Mesenteric fat pad (tissue), 1 donor: ENCODE data around the gene DENND2D. TPM values are rescaled to one million over a fixed set of nuclear protein-coding genes. Genes with fewer than 3 reads are reported as not detected.

Experiments
- DNase-seq: peaks from one replicate; pipeline ENCODE4 v3.0.0-alpha.2; 2020; ENCODE audit warnings: low spot score
- total RNA-seq: library from RNA; stranded (reverse); fragmentation: NEBNext Ultra II Directional; extraction: Animal tissue kit (Norgen Biotek cat#: 25700); gene quantifications from one replicate; pipeline ENCODE4 v1.2.1, GENCODE V29; 2021
- donor health status: DM: yes; HTN: yes; CAD: no.

DENND2D gene
- total RNA-seq, 1 donor from 2014 or later, result 33.0 TPM

DNA sequence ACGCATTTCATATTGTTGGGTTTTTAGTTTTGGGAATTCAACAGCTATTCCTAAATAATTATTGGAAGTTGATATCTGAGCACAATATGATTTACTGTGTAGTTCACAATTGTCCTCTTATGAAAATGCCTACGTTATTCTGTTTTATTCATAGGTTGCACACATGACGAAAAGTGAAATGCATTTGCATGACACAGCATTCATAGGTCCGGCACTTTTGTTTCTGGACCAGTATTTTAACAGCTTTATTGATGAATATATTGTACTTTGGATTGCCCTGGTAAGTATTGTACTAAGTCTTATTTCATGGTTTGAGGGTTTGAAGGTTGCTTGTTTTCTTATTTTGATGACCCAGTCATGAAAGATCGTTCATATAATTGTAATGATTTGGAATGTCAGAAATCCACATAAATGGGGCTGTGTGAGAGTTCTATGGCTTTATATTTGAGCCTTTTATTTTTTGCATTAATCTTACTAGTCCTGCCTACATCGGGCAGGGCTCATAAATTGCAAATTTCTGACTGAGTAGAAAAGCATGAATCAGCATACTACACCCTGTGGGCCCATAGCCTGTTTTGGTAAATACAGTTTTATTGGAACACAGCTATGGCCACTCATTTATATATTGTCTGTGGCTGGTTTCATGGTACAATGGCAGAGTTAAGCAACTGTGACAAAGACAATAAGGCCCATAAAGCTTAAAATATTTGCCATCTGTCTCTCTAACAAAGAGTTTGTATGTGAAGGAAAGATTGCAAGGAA, 17.0 kb downstream of the DENND2D start:
- DNase-seq, result no peak

DNA sequence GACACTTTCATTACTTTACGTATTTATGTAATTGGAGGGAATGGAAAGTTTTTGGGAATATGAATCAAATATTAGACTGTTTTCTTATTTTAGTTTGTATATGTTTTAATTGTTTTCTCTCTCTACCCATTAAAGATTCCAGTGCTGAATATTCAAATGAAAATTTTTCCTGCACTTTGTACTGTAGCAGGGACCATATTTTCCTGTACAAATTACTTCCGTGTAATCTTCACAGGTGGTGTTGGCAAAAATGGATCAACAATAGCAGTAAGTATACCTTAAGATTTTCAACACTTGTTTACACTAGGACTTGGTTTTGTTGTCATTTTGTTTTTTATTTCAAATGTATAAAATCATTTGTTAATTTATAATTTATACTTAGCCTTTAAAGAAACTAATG, 18.4 kb downstream of the DENND2D start:
- no peak for DNase-seq

DNA sequence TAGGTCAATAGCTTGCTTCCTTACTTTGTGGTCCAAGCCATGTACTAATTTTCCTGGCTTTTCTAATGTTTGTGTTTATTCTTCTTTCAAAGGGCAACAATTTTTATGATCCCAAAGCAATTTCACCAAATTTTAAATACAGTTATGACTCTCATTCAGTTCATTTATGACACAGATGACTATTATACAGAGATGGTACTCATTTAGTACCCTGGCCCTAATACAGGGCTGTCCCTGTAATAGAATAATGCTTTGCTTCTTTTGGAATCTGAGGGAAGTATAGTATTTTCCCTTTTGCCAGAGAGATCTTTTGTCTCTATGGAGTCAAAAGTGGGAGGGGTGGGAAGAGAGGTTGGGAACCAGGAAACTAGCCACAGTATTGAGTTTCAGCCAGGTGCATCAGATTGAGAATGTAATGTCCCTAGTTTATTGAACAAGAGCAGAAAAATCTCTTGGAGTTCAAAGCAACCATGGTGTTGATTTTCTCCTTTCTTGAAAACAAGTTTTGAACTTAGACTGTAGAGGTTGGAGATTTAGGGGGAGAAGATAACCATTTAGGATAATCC, 20.4 kb downstream of the DENND2D start:
- DNase-seq, result no peak

DNA sequence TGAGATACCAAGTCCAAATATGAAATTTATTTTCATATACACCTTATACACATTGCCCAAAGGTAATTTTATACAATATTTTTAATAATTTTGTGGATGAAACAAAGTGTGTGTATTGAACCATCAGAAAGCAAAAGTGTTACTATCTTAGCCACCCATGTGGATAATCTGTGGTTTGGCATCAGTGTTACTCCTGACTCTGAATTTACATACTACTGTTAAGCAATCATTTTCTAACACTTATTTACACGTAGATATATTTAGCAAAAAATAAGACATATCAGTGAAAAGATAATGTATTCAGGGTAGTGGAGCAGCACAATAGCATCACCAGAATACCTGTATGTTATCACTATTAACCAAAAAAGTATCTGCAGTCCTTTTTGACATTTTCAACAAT, 23.8 kb downstream of the DENND2D start:
- no peak for DNase-seq

DNA sequence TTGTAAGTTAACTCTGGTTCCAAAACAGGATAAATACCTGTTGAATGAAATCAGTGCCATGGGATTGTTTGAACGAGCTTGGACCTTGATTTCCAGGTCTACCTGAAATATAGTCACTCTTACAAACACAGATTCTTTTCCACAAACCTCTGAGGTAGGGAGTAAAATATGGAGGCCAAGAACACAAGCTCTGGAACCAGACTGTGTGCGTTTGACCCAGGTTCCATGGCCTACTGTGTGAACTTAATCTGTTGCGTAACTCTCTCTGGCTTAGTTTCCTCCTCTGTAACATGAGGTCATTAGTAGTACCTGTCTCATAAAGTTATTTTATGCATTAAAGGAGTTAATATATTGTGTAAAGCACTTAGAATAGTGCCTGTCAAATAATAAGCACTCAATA, 25.1 kb downstream of the DENND2D start:
- no peak for DNase-seq

DNA sequence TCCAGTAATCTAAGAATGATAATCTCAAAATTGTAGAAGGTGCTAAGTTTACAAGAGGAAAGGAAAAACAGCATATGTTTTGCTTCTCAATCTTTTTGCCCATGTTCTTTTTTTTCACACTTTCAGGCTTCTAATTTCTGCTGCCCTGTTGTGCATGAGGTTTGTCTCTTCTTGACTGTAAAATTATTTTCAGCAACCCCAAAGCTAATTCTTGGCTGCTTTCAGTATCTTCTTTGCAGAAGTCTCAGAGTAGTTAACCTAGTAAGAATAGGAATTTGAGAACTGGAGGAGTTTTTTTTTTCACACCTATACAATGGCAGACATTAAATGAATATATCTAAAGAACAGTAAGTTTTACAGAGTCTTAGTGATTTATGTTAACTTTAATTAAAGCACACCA, 26.4 kb downstream of the DENND2D start:
- DNase-seq, result no peak

DNA sequence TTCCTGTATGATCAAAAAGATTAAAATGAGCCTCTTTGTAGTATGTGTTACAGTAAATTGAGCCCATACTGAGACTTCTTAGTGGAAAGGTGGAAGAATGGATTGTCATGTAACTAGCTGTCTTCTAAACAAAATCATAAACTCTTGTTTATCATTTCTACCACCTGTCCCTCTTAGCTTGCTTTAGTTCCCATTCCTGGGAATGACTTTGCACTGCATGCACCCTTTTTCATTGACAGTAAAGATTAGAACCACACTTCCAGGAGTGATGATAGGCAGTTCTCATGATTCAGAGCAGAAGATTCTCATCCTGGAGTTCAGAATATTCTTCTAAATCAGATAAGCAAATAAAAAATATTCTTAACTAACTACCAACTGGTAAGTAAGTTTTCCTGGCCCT, 28.0 kb downstream of the DENND2D start:
- no peak for DNase-seq

DNA sequence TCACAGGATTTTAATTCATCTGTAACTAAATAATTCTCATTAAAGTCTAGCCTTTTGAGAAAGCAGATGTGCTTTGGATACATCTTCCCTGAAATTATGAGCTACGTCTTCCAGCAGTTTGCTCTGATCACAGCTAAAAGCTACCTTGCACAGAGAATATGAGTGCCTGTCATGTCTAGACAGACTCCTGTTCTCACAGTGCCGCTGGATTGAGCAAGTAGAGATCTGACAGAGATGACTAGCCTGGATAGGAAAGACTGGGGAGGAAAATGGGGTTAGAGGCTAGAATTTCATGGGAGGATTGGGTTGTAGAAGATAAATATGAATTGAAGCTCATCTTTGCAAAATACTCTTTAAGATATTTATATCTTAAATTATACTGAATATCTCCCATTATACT, 36.3 kb downstream of the DENND2D start:
- no peak for DNase-seq

DNA sequence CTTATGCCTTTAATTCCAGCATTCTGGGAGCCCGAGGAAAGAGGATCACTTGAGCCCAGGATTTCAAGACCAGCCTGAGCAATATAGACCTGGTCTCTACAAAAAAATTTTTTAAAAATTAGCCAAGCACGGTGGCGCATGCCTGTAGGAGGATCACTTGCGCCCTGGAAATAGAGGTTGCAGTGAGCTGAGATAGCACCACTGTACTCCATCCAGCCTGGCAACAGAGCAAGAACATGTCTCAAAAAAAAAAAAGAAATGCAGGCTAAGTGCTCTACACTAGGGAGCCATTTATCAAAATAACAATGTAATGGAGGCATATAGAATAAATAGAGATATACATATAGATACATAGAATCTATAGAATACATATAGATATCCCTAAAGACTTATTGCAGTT, 37.1 kb downstream of the DENND2D start:
- no peak for DNase-seq

DNA sequence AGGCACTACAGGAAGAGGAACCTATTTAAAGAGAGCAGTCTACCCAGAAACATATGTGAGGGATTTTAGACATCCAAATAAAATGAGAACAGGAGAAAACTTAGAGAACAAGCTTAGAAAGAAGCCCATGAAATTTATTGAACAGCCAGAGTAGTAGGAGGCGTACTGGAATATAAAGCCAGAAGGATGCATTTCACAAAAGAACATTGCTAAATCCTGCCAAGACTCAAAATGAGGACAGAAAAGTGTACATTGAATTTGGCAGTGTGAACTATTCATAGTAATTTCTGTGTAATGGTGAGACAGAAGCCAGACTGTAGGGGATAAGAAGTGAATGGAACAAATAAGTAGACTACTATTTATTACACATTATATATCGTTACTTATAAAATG, 38.0 kb downstream of the DENND2D start:
- no peak for DNase-seq

DNA sequence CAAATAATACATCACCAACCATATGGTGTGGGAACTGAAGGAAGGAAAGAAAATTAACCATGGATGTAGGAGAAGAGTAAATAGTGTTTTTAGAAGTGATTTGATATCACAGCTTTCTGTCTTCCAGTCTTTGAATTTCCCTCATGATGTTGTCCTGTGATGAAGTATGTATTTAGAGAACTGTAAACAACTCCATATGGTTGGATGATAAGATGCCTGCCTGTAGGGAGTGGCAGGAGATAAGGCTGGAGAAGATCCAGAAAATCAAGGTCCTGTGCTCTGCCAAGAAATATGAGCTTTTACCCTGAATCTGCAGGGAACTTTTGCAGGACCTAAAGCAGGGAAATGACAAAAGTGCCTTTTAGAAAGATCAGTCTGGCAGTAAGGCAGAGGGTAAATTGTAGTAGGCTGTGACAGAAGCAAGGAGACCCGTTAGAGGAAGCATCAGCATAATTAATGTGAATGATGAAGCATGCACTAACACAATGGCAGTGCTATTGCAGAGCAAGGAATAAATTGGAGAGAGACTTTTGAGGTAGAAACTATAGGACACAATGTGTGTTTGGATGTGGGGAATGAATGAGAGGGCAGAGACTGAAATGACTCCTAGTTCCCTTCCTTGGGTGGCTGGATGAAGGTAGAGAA, 38.5 kb downstream of the DENND2D start:
- no peak for DNase-seq

DNA sequence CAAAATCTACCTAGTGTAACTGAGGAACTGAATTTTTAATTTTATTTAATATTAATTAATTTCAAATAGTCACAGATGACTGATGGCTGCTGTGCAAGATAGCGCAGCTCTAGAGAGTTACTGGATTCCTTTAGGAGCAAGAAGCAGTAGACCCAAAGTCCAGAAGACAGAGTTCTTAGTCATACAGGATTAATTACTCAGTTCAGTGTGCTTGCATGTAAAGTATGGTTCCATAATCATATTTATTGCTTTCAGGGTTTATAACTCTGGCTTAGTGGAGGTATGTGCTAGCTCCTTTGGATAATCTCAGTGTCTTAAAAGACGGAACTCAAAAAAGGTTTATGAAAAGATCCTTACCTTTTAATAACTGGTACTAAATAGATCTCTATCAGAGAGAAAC, 43.0 kb downstream of the DENND2D start:
- DNase-seq, result no peak

DNA sequence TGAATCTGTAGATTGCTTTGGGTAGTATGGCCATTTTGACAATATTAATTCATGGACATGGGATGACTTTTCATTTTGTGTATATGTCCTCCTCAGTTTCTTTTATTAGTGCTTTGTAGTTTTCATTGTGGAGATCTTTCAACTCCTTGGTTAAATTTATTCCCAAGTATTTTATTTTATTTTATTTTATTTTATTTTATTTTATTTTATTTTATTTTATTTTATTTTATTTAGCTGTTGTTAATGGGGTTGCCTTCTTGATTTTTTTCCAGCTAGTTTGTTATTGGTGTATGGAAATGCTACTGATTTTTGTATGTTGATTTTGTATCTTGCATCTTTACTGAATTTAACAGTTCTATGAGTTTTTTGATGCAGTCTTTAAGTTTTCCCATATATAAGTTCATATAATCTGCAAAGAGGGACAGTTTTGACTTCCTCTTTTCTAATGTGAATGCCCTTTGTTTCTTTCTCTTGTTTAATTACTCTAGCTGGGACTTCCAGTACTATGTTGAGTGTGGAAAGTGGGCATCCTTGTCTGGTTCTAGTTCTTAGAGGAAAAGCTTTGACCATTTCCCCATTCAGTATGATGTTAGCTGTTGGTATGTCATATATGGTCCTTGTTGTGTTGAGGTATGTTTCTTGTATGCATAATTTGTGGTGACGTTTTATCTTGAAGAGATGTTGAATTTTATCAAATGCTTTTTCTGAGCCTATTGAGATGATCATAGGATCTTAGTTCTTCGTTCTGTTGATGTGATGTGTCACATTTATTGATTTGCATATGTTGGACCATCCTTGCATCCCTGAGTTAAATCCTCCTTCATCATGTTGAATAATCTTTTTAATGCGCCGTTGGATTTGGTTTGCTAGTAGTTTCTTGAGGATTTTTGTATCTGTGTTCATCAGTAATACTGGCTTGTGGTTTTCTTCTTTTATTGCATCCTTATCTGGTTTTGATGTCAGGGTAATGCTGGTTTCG, 46.1 kb downstream of the DENND2D start:
- DNase-seq, result no peak

DNA sequence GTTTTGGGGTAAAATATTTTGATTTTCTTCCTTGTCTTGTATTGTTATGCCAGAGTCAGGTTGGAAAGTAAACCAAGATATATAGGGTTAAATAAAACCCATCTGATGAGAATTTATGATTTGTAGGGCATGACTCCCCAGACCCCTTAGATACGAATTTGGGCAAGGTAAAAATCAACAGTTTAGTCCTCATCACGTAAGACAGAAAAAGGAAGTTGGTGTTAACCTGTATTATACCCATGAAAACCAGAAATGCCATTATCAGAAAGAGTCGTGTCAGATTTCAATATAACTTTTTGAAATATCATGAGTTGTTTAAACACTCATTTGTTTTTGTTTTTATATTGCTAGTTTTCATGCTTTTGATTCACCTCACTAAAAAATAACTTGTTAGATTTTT, 48.6 kb downstream of the DENND2D start:
- DNase-seq, result no peak

DNA sequence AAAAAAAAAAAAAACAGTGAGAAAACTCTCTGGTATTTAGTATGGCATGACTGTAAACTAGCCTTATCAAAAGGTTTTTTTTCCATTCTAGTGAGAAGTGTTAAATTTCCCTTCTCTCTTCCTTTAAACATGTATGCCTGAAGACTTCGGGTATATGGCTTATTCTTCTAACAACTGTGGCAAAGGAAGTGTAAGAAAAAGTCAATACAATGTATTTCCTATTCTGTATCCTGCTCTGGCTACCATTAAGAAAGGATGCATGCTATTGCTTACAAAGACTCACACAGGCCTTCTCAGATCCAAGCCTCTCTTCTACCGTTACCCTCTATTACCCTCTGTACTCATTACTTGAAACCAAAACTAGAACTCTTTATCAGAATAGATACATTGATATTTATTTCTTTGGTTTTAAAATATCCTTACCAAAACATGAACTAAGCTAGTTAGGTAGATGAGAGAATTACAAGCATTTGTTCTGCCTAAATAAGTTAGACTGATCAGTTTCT, 52.0 kb downstream of the DENND2D start:
- no peak for DNase-seq

DNA sequence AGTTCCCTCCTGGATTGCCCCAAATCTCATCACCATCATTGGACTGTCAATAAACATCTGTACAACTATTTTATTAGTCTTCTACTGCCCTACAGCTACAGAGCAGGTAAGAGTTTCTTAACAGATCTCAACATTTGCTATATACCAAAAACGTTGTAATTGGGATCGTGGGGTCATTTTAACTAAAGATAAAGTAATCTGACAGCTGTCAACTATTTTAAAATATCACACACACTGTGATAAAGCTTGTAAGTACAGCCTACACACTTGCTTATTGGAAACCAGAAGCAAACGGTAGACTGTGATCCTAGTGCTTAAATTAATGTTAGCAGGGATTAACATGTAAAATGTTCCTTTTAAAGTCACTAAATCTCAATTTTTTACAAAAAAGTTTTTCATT, 52.5 kb downstream of the DENND2D start:
- no peak for DNase-seq

DNA sequence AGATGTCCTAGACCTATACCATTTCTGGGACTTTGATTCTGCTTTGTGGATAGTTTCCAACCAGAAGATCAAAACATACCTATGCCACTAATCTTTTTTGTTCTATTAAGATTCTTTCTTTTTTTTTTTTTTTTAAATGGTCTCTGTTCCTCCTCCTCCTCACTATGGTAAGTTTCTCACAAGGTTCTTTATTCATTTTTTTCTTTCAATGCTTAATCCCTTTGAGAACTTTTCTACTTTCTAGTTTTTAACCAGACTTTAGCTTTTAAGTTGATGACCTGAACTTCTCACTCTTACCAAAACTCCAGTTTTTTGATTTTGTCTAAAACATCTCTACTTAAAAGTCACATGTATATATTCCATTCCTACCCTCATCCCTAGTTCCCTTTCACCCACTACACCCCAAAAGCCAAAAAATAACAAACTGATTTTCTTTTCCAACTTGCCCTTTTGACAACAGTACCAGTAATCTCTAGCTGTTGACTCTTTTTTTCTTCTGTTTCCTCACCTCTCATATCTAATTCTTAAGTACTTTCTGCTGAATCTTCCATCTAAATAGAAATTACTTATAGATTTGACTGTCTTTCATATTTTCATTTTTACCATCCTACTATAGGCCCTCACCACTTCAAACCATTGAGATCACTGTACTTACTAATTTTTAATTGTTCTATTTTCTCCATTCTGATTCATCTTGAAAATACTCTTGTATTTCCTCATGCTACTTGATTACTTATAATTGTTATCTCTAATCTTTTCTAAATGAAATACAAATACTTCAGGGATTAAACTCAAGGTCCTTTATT, 54.3 kb downstream of the DENND2D start:
- DNase-seq, result no peak

DNA sequence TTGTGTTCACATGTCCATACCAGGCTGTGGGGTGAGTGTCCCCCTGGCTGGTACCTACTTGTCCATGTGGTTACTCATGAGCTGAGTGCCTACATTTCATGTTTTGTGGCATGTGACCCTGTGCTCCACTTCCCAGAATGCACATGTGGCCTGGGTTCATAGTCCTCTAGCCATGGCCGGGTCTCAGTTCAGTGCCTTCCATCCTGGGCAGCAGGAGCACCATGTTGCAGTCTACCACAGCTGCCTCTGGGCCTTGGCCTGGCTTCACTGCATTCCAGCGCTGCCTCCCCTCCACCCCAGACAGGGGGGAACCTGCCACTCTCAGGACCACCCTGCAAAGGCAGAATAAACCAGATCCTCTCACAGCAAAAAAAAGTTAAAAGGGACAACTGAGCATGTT, 54.9 kb downstream of the DENND2D start:
- DNase-seq, result no peak

DNA sequence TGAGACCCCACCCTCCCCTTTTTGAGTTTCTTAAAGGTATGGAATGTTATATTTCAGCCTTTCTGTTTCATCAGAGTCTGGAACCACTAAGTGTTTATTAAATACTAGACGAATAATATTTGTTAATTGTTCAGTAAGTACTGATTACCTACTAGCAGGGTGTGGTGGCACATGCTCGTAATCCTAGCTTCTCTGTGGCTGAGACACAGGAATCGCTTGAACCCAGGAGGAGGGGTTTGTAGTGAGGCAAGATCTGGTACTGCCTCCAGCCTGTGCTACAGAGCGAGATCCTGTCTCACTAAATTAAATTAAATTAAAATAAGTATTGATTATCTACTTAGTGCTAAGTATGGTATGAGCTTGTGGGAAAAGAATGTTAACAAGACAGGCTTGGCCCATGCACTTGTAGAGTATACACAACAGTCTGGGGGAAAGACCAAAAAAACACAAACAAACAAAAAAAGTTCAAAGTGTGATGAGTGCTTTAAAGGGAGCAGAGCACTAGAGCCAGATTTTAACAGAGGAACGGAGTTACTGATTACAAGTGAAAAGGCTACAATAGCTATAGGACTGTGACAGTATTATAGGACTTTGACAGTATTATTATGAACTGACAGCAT, 58.0 kb downstream of the DENND2D start:
- no peak for DNase-seq
